Measurements from ENCODE around the gene RBM22. TPM values are rescaled to one million over a fixed set of nuclear protein-coding genes. Genes with fewer than 3 reads are reported as not detected.

Gene RBM22
- total and polyA plus RNA-seq, 10 of the 15 experiments (the other 5 are each of a cell fraction or from before 2014, with no cell fraction given), result 26.3 to 66.4 (median 43.0) TPM

DNA sequence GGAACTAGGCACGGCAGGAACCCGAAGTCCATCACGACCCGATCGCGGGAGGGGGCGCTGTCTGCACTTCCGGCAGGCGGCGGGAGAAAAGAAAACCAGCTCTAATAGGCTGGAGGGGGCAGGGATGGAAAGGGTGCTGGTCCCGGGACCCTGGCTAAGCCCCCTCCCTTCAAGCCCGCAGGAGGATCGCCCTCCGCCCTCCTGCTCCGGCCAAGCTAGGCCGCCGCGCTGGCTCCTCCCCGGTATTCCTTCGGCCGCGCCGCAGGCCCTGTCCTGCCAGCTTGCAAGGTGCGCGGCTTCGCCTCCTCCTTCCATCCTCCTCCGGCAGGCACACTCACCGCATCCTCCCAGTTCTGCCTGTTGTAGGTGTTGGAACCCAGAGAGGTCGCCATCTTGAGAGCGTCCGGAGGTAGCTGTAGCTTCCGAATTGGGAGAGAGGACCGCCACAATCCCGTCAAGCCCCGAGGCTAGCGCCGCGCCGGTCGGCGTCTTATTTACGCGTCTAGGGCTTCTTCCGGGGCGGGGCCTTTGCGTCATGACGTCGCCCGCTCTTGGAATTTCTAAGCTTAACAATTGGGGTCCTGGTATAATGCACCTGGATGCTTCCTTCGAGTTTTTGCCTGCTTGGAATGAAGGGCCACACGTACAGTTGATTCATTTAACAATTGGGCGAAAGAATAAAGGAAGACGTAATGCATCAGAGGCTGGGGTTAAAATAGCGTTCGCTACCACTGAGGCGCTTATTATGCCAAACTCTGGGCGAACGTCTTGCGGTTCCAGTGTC lies at the start of gene RBM22 (continued):
- TF ChIP-seq NKRF (conservative IDR thresholded peaks at IDR 0.05), result peak; percentile 76
- TF ChIP-seq NRF1 (conservative IDR thresholded peaks at IDR 0.05; ENCODE audit: low read depth, low read length), result no peak
- peak; percentile 17 to 22; a peak in 1 of 4 replicates for TF ChIP-seq IKZF2 (IDR thresholded peaks at IDR 0.05)
- TF ChIP-seq CUX1 (IDR thresholded peaks at IDR 0.05; ENCODE audit: insufficient replicate concordance, low read depth, low read length), result no peak
- peak; percentile 64 for TF ChIP-seq KLF5 (IDR thresholded peaks at IDR 0.05; ENCODE audit: partially characterized antibody)
- TF ChIP-seq, protein P1, sequence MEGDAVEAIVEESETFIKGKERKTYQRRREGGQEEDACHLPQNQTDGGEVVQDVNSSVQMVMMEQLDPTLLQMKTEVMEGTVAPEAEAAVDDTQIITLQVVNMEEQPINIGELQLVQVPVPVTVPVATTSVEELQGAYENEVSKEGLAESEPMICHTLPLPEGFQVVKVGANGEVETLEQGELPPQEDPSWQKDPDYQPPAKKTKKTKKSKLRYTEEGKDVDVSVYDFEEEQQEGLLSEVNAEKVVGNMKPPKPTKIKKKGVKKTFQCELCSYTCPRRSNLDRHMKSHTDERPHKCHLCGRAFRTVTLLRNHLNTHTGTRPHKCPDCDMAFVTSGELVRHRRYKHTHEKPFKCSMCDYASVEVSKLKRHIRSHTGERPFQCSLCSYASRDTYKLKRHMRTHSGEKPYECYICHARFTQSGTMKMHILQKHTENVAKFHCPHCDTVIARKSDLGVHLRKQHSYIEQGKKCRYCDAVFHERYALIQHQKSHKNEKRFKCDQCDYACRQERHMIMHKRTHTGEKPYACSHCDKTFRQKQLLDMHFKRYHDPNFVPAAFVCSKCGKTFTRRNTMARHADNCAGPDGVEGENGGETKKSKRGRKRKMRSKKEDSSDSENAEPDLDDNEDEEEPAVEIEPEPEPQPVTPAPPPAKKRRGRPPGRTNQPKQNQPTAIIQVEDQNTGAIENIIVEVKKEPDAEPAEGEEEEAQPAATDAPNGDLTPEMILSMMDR (IDR thresholded peaks at IDR 0.05 in 2 of 3, conservative IDR thresholded peaks at IDR 0.05 in 1 of 3; ENCODE audit: control insufficient read depth in 2 of 3, extremely low read depth in 1 of 3, insufficient read depth in 1 of 3, low read depth in 3 of 3, low read length in 3 of 3), result peak; percentile 57 to 70 (median 60)
- no peak for TF ChIP-seq IRF5 (IDR thresholded peaks at IDR 0.05; ENCODE audit: borderline replicate concordance)
- TF ChIP-seq SMARCA5 (IDR thresholded peaks at IDR 0.05), result peak; percentile 90
- no peak; a peak in 1 of 4 replicates for TF ChIP-seq BHLHE40 (IDR thresholded peaks at IDR 0.05; ENCODE audit: borderline replicate concordance in 1 of 2, low read depth in 2 of 2, low read length in 1 of 2)
- peak; percentile 46; the same call in 1 of the 2 replicates for TF ChIP-seq NFYB (IDR thresholded peaks at IDR 0.05; ENCODE audit: insufficient read depth, low read depth, low read length)
- TF ChIP-seq ASH2L (IDR thresholded peaks at IDR 0.05; ENCODE audit: borderline replicate concordance, low read depth), result 0 out of 2 replicates have a peak, but pooled peaks have one; percentile 72
- 0 out of 2 replicates have a peak, but pooled peaks have one; percentile 58 for TF ChIP-seq RBBP5 (conservative IDR thresholded peaks at IDR 0.05)
- peak; percentile 31; the same call in 1 of the 2 replicates for TF ChIP-seq PKNOX1 (IDR thresholded peaks at IDR 0.05)
